Measurements from ENCODE around the gene FAM83C.

DNA sequence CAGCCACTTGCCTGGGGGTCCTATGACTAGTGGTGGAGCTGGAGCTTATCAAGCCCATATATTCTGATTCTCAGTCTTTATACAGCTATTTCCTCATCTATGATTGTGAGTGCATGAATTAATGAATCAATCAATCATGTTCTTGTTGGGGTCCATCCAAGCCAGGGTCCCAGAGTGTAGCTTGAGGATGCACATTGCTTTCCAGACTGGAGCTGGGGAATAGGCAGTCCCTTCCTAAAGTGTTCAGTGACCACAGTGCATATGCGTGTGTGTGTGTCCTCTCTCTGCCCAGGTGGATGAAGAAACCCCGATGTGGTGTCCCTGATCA, 40.6 kb downstream of the FAM83C start:
- no peak for TF ChIP-seq POLR2A (IDR thresholded peaks at IDR 0.05)
- TF ChIP-seq, protein P1, sequence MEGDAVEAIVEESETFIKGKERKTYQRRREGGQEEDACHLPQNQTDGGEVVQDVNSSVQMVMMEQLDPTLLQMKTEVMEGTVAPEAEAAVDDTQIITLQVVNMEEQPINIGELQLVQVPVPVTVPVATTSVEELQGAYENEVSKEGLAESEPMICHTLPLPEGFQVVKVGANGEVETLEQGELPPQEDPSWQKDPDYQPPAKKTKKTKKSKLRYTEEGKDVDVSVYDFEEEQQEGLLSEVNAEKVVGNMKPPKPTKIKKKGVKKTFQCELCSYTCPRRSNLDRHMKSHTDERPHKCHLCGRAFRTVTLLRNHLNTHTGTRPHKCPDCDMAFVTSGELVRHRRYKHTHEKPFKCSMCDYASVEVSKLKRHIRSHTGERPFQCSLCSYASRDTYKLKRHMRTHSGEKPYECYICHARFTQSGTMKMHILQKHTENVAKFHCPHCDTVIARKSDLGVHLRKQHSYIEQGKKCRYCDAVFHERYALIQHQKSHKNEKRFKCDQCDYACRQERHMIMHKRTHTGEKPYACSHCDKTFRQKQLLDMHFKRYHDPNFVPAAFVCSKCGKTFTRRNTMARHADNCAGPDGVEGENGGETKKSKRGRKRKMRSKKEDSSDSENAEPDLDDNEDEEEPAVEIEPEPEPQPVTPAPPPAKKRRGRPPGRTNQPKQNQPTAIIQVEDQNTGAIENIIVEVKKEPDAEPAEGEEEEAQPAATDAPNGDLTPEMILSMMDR (IDR thresholded peaks at IDR 0.05), result no peak

All from uterus (tissue), 2 donors.